Cerebellar cortex (tissue), 1 donor: ENCODE results near the gene ARVCF.

Experiments
- DNase-seq: peaks from one replicate; pipeline ENCODE4 v3.0.0-alpha.2; 2015; ENCODE audit warnings: low spot score

Gene ARVCF

GRCh38 chr22:20016734-20017621 lies at the start of gene ARVCF:
ARVCF (minus strand) TSS chr22:20016823; CDS start chr22:19990794, 26,029 bp downstream.
- DNase-seq, result peak; percentile 88

- DNase-seq, result no peak
Measured at GRCh38 chr22:20065896-20066616, 49.4 kb upstream of the ARVCF start.

- DNase-seq, result no peak
Measured at GRCh38 chr22:20064545-20065262, 48.1 kb upstream of the ARVCF start.

DNA sequence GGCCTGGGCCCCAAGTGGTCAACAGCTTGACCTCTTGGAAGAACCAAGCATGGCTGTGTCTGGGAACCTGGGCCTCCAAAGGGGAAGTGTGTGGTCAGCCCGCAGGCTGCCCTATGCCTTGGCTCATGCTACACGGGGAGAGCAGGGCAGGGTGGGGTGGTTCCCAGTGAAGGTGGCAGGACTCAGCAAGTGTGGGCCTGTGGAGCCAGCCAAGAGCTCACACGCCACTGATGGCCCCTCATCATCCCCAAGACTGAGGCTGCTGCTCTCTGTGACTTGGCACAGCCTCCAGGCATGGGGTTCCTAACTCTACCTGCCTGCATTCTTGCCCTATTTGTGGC lies 47.5 kb upstream of the ARVCF start:
- no peak for DNase-seq

GRCh38 chr22:20063271-20064139 lies 46.9 kb upstream of the ARVCF start:
- DNase-seq, result no peak

- DNase-seq, result no peak
Measured at GRCh38 chr22:20062766-20063083, 46.1 kb upstream of the ARVCF start.

GRCh38 chr22:20062043-20062765 lies 45.6 kb upstream of the ARVCF start:
- no peak for DNase-seq

- DNase-seq, result no peak
Measured at GRCh38 chr22:20061481-20061861, 44.8 kb upstream of the ARVCF start.

DNA sequence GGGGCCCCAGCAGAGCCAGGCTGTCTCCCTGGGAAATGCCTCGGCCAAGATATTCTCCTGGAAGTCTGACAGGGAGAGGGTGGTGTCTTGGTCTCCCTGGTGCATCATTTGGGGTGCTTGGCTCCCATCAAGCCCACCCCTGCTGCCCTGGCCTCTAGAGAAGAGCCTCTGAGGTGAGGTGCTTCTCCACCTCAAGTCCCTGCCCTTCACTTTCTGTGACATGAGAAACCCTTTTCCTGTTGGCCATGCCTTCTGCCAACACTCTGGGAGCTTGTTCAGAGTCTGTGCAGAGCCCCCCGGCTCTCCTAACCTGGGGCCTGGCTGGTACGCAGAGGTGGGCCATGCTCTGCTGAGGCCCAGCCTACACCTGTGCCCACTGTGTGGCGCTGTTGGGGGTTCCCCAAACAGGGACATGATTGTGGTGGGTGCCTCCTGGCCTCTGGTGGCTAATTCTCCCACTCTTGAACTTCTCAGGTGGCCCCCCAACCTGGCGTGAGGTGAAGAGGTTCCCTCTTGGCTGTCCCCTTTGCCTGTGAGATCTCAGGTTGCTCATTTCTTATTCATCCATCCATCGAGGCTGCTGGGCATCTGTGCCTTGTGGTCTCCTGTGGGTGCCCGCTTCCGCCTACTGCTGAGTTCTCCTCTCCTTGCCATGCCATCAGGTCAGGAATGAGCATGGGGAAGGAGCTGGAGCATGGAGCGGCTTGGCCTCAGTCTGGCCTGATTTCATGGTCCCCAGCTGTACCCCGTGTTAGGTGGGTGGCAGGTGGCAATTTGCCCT lies 44.3 kb upstream of the ARVCF start:
- DNase-seq, result no peak

DNA sequence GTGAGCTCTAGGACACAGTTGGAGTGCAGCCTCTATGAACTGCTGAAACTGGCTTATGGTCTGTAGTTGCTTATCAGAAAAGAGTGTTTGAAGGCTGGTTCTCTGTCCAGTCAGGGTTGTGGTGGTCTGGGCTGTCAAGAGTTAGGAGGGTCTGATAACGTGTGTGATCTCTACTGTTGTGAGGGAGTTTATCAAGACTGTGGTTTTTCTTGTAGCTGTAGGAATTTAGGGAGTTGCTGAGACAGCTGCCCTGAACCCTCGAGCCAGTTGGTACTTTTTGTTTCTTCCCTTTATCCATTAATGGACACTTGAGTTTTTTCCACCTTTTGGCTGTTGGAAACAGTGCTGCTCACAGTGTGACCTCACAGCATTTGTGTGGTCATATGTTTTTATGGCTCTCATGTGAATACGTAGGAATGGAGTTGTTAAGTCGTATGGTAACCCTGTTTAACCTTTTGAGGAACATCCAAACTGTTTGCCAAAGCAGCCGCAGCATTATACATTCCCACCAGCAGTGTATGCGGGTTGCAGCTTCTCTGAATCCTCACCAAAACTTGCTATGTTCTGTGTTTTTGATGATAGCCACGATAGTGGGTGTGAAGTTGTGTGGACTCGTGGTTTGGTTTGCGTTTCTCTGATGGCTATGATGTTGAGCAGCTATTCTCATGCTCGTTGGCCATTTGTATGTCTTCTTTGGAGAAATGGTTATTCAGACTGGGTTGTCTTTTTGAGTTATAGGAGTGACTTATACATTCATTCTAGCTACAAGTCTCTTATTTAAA lies 42.6 kb upstream of the ARVCF start:
- no peak for DNase-seq

GRCh38 chr22:20057596-20058268 lies 41.1 kb upstream of the ARVCF start:
- DNase-seq, result no peak

DNA sequence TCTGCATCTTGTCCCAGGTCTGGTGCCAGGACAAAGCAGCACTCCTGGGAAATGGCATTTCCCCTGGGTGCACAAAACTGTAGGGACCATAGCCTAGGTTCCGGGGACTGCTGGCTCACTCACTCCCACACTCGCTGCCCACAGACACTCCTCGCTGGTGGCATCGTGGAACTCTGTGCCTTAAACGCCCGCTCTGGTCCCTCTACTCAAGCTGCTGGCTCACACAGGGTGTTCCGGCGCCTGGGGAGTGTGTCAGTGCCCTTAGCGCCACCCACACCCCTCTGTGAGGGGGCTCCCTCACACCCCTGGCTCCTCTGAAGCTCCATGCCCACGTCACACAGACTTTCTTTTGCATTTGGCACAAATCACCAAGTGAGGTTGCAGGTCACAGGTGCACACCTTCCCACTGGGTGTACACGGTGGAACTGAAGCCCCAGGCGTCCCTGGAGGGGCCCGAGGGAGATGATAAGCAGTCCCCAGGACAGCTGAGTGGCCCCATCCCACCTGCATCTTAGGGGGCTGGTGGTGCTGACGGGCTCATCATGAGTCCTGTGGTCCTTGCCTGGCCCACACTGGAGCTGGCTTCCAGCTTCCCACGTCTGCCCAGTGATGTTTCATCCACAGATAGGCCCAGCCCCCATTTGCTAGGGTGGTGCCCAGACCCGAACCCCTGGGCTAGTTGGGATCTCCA lies 40.2 kb upstream of the ARVCF start:
- DNase-seq, result no peak

DNA sequence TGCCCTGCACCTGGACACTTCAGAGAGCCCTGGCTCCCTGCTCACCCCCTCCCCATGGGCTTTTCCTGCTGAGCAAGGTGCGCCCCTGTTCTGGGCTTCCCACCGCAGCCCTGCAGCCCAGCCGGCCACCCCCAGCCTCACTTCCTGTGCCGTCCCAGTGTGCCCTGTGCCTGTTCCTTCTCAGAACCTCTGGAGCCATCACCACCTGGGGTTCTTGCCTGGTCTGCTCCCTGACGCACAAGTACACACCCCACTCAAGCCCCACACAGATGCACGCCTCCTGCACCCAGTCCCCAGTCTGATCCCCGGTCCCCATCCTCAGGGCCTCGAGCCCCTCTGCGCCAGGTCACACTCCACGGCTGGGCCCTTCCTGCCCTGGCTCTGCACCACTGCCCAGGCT lies 39.5 kb upstream of the ARVCF start:
- DNase-seq, result no peak

GRCh38 chr22:20055654-20056053 lies 39.0 kb upstream of the ARVCF start:
- DNase-seq, result no peak

DNA sequence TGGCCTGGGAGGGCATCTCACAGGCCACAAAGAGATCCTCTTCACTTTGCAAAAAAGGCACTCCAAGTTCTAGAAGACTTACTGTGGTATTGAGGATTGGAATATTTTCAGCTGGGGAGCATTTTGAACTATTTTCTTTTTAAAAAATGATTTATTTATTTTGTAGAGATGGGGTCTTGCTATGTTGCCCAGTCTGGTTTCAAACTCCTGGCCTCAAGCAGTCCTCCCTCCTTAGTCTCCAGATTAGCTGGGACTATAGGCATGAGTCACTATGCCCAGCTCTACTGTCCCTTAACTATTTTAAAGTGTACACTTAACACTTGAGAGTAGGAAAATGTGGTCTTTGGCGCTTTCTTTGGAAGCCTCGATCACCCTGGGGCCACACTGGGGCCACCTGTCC lies 38.5 kb upstream of the ARVCF start:
- no peak for DNase-seq

DNA sequence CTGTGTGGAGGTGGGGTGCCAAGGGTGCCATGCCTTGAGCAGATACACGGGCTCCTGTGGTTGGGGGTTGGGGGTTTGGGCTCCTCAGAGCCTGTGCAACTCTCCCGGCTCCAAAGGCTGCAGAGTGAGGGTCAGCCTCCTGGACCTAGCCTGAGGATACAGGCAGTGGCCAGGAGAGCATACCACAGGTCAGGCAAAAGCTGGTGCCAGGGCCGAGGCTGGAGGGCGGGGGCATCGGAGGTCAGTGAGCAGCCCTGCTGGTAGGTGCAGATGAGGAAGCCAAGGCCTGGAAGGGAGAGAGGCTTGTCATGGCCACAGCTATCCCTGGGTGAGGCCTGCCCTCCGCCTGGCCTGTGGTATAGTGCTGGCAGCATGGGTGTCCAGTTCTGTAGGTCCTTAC lies 37.9 kb upstream of the ARVCF start:
- no peak for DNase-seq

DNA sequence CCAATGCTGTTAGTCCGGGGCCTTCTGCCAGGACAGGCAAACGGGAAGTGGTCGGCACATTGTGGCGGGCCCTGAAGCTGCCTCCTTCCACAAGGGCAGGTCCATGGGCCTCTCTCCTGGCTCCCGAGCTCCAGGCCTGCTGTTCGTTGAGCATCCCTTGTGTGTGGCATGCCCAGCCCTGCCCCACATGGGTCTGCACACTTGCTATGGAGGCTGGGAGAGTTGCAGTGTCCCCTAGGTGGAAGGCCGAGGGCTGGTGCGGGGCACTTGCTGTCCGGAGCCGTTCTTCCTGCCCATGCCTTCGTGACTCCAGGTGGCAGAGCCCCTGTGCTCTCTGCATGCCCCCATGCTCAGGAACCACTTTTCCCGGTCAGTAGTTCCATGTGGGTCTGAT lies 37.4 kb upstream of the ARVCF start:
- no peak for DNase-seq

DNA sequence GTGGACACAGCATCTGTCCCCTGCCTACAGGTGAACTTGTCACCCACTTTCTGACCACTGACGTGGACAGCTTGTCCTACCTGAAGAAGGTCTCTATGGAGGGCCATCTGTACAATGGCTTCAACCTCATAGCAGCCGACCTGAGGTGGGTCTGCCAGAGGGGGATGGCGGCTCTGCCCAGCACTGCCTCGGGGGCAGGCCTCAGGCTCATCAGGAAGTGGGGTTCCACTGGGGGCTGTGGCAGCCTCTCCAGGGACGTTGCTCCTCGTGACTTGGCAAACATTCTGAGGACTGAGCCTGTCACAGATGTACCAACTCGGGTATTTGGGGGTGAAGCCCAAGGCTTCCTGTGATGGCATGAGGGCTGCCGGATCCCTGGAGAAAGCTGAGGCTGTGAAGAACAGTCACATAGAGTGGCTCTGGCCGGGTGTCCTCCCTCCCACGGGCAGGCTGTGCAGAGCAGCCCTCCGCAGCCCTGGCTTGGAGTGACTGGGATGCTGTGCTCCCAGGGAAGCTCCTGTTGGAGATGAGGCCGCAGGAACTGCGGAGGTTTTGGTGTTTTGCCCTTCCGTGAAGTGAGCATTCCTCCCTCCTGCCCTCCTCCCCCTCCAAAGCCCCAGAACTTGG lies 36.9 kb upstream of the ARVCF start:
- no peak for DNase-seq
